Thoracic aorta (tissue), 2 donors: ENCODE measurements around the gene TKT. TPM values are rescaled to one million over a fixed set of nuclear protein-coding genes. Genes with fewer than 3 reads are reported as not detected.

Source experiments
- ATAC-seq: fragments of 150-250 bp; one replicate; pipeline ENCODE4 v1.8.0; 2017; ENCODE audit warnings: low read depth; ENCODE audit not compliant: insufficient number of reproducible peaks, low FRiP score
- DNase-seq: peaks from one replicate; pipeline ENCODE4 v3.0.0-alpha.2; 2020; ENCODE audit warnings: low spot score
- H3K27ac ChIP-seq, 2 donors: fragments of 200-600 bp; sonication (generic); 1 replicate in 1 of 2; 2 replicates in 1 of 2; pipeline ENCODE4 v1.5.1; 2016; ENCODE audit warnings: mild to moderate bottlenecking in 2 of 2, moderate library complexity in 2 of 2
- H3K27me3 ChIP-seq: fragments of 200-600 bp; sonication (generic); replicated peaks from 2 replicates; pipeline ENCODE4 v1.6.0; 2016; ENCODE audit warnings: mild to moderate bottlenecking; ENCODE audit not compliant: insufficient read depth
- H3K36me3 ChIP-seq: fragments of 200-600 bp; sonication (generic); one replicate; pipeline ENCODE4 v1.5.1; 2016
- H3K4me1 ChIP-seq, 2 donors: fragments of 200-600 bp; sonication (generic); 1 replicate in 1 of 2; 2 replicates in 1 of 2; pipeline versions ENCODE4 v1.5.1 to v1.6.0; 2016; ENCODE audit warnings: low read depth in 2 of 2, mild to moderate bottlenecking in 1 of 2; ENCODE audit not compliant: control insufficient read depth in 1 of 2
- H3K4me3 ChIP-seq: fragments of 200-600 bp; sonication (generic); 2 replicates; pipeline ENCODE4 v1.5.1; 2016; ENCODE audit warnings: mild to moderate bottlenecking
- H3K9me3 ChIP-seq: fragments of 200-600 bp; sonication (generic); 2 replicates; pipeline ENCODE4 v1.5.1; 2016
- total RNA-seq, 2 donors: library from RNA; depleted of rRNA; stranded (reverse); fragments of >200 nt; gene quantifications; one replicate each; pipeline versions ENCODE4 v1.1.0 to v1.2.3, GENCODE V29; 2016
- TF ChIP-seq, protein P1 (sequence below): fragments of 200-600 bp; sonication (generic); IDR thresholded peaks from one replicate; pipeline ENCODE4 v1.5.1; 2019; ENCODE audit warnings: antibody characterized with exemption

Gene TKT
- total RNA-seq, 2 donors from 2014 or later = 138 to 240 TPM

DNA sequence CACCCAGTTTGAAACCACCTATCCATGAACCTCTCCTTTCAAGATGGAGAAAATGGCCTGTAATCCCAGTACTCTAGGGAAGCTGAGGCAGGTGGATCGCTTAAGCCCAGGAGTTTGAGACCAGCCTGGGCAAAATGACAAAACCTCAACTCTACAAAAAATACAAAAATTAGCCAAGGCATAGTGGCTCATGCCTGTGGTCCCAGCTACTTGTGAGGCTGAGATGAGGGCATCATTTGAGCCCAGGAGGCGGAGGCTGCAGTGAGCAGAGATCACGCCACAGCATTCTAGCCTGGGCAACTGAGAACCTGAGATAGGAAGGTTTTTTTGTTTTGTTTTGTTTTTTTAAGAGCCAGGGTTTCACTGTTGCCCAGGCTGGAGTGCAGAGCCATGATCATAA, 5.4 kb downstream of the TKT start:
- no peak for DNase-seq
- Histone ChIP-seq H3K4me1 (peaks cover 35 to 65% of the 10 kb centered on the region in 2 donors), H3K9me3 (no peaks in the 10 kb centered on the region), H3K36me3 (no peaks in the 10 kb centered on the region), H3K4me3 (no peak overlapping the region), H3K27me3 (no peaks in the 10 kb centered on the region), H3K27ac (peak overlapping the region in 1 of 2 donors; percentile 27)
- TF ChIP-seq, protein P1, sequence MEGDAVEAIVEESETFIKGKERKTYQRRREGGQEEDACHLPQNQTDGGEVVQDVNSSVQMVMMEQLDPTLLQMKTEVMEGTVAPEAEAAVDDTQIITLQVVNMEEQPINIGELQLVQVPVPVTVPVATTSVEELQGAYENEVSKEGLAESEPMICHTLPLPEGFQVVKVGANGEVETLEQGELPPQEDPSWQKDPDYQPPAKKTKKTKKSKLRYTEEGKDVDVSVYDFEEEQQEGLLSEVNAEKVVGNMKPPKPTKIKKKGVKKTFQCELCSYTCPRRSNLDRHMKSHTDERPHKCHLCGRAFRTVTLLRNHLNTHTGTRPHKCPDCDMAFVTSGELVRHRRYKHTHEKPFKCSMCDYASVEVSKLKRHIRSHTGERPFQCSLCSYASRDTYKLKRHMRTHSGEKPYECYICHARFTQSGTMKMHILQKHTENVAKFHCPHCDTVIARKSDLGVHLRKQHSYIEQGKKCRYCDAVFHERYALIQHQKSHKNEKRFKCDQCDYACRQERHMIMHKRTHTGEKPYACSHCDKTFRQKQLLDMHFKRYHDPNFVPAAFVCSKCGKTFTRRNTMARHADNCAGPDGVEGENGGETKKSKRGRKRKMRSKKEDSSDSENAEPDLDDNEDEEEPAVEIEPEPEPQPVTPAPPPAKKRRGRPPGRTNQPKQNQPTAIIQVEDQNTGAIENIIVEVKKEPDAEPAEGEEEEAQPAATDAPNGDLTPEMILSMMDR = no peak
- ATAC-seq = no peak

DNA sequence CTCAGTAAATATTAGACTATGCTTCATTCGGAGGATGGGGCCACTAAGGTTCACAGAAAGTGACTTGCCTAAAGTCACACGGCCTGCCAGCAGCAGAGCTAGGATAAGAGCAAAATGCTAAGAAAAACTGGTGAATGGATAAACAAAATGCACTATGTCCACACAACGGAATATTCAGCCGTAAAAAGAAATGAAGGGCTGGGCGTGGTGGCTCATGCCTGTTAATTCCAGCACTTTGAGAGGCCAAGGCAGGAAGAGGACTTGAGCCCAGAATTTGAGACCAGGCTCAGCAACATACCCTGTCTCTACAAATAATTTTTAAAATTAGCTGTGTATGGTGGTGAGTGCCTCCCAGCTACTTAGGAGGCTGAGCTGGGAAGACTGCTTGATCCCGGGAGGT, 7.7 kb downstream of the TKT start:
- TF ChIP-seq, protein P1 = no peak
- Histone ChIP-seq H3K36me3 (no peaks in the 10 kb centered on the region), H3K4me1 (peaks cover 35 to 73% of the 10 kb centered on the region in 2 donors)

GRCh38 chr3:53247619-53248018, 8.2 kb downstream of the TKT start:
- H3K4me1 ChIP-seq = peaks cover 35 to 73% of the 10 kb centered on the region in 2 donors
- no peak overlapping the region for H3K27ac ChIP-seq
- TF ChIP-seq, protein P1 = no peak
- no peaks in the 10 kb centered on the region for H3K36me3 ChIP-seq
- ATAC-seq (no peak), DNase-seq (no peak)
- H3K27me3 ChIP-seq = no peaks in the 10 kb centered on the region
- no peaks in the 10 kb centered on the region for H3K9me3 ChIP-seq
- no peak overlapping the region for H3K4me3 ChIP-seq

More for the DNA sequence above, 7.7 kb downstream of the TKT start:
- no peak for DNase-seq
- no peak for ATAC-seq
- Histone ChIP-seq H3K9me3 (no peaks in the 10 kb centered on the region), H3K27me3 (no peaks in the 10 kb centered on the region), H3K4me3 (no peak overlapping the region), H3K27ac (no peak overlapping the region)

DNA sequence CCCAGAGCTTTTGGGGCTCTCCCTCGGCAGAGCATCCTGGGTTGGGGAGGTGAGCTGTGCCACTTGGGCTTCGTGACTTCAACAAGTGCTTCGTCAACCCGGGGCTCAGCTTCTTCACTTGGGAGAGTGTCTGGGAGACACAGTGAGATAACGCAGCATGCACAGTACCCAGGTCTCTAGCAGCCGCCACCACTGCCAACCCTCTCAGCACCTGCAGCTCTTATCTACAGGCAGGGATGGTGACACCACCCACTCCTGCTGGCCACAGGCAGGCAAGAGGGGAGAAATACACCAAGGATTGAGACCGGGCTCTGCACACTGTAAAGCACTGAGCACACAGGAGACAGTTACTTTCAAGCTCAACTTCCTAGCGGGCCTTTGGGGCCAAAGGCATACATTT, 11.6 kb downstream of the TKT start:
- DNase-seq (no peak), ATAC-seq (no peak)
- no peaks in the 10 kb centered on the region for H3K27me3 ChIP-seq
- H3K27ac ChIP-seq = no peak overlapping the region
- H3K4me3 ChIP-seq = no peak overlapping the region
- H3K36me3 ChIP-seq = peaks cover 26% of the 10 kb centered on the region
- H3K4me1 ChIP-seq = peaks cover 17 to 43% of the 10 kb centered on the region in 2 donors
- no peaks in the 10 kb centered on the region for H3K9me3 ChIP-seq
- TF ChIP-seq, protein P1 = no peak

DNA sequence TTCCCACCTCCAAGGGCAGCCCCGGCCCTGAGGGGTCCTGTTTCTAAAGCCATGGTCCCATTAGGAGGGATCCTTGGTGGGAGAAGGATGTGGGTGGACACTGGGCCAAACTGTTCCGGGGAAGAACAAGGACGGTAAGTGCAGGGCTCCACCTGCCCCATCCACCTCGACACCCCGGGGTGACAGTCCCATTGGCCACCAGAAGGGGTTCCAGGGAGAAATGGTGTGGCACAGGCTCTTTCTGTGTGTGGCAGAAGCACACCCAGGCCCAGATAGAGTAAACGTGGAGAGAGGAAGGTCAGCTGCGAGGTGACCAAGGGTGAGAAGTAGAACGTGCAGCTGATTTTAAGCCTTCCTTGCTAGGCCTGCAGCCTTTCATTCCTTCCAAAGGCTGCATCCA, 12.0 kb downstream of the TKT start:
- Histone ChIP-seq H3K9me3 (no peaks in the 10 kb centered on the region), H3K27me3 (no peaks in the 10 kb centered on the region), H3K4me3 (no peak overlapping the region), H3K27ac (peak overlapping the region in 1 of 2 donors; percentile 26), H3K36me3 (peaks cover 27% of the 10 kb centered on the region), H3K4me1 (peaks cover 17 to 41% of the 10 kb centered on the region in 2 donors)
- DNase-seq = no peak
- no peak for ATAC-seq
- TF ChIP-seq, protein P1 = no peak
